ENCODE measurements around the gene GDPD5.

The GDPD5 gene

GRCh38 chr11:75525433-75526191, at the start of gene GDPD5:
TSS of gene GDPD5 (minus strand) at chr11:75525941. CDS start at chr11:75477735, 48,206 bp downstream.
- DNase-seq = peak; percentile 89 to 92

DNA sequence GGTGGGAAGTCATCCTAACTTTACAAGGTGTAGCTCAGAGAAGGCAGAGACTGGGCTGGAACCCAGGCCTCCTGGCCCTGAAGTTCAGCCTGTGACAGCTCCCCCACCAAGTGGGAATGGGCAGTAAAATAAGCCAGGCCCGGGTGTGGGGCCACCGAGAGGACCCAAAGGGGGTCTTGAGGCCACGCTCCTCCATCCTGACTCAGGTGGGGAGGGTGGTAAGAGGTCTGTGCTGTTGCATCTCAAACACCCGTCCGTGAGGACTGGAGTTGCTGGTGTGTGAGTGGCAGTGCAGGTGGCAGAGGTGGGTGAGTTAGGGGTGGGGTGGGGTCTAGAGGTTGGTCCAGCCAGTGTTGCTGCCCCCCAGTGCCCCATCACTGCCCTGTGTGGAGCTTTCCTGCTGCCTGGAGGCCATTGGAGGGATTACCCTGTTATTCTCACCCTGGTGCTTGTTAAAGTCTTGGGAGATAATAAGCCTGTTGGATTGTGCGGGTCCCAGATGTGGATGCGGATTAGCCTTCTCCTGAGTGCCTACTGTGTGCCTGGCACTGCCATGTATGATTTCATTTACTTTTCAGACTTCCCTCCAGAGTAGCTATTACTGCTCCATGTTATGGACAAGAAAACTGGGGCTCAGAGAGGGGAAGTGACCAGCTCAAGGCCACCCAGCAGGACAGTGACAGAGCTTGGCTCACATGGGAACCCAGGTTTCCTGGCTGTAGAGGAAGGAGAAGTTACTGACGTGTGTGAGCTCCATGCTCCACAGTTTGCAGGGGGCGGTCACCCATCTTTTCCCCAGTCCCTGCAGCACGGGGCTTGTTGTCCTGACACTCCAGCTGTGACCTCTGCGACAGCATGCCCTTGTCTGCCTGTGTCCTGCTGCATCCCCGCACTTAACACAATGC, 49.2 kb upstream of the GDPD5 start:
- no peak for DNase-seq

DNA sequence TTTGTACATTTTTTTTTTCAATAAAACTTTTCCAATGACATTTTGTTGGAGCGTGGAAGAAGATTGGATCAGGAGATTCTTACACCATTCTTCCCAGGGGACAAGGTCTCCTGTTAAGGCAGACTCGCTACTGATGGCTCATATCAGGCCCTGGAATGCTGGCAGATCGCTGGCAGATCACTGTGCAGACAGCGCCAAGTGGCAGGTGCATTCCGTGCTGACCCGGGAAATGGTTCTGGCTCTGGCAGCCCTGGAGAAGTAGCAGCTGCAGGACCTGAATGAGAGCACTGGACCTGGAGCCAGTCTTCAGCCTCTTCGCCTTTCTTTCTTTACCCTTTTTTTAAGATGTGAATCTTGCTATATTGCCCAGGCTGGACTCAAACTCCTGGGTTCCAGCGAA, 47.0 kb upstream of the GDPD5 start:
- no peak for DNase-seq

DNA sequence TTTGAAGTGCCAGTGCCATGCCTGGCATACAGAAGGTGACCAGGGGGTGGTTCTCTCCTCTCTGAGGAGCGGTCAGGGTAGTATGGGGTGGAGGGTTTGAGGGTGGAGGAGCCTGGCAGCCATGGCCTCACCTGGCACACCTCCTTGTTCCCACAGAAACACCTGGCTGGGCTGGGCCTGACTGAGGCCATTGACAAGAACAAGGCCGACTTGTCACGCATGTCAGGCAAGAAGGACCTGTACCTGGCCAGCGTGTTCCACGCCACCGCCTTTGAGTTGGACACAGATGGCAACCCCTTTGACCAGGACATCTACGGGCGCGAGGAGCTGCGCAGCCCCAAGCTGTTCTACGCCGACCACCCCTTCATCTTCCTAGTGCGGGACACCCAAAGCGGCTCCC, 45.9 kb upstream of the GDPD5 start:
- DNase-seq = no peak

DNA sequence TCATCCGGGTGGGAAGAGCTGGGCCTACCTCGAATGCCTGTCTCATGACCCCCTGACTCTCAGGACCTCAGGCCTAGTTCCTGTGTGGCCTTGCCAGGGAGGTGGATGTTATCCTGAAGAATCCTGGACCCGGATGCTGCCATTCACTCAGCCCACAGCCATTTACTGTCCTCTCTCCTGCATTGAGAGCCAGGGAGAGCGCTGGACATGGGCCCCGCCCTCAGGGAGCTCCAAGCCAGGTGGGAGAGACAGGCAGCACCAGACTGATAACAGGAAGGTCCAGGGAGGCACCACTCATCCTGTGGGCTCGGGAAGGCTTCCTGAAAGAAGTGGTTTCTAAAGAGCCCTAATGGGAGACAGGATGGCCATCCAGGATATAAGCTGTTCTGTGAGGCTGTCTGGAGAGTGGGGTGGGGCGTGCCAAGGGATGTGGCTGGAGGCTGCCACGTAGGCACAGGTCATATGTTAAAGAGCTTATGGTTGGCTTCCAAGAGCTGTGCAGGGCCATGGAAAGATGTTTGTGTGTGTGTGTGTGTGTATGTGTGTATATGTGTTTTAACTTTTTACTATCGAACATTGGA, 44.9 kb upstream of the GDPD5 start:
- no peak for DNase-seq

- DNase-seq = no peak
These were observed 43.0 kb upstream of the GDPD5 start for GRCh38 chr11:75568616-75569219.

DNA sequence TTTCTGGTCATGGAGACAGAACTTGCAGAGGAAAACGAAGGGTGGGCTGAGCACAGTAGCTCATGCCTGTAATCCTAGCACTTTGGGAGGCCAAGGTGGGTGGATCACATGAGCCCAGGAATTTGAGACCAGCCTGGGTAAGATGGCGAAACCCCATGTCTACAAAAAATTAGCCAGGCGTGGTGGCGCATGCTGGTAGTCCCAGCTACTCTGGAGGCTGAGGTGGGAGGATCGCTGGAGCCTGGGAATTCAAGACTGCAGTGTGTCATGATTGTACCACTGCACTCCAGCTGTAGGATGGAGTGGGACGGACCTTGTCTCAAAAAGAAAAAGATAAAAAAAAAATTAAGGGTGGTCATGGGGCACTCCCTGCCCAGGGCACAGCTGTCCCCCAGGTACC, 42.2 kb upstream of the GDPD5 start:
- DNase-seq = no peak

DNA sequence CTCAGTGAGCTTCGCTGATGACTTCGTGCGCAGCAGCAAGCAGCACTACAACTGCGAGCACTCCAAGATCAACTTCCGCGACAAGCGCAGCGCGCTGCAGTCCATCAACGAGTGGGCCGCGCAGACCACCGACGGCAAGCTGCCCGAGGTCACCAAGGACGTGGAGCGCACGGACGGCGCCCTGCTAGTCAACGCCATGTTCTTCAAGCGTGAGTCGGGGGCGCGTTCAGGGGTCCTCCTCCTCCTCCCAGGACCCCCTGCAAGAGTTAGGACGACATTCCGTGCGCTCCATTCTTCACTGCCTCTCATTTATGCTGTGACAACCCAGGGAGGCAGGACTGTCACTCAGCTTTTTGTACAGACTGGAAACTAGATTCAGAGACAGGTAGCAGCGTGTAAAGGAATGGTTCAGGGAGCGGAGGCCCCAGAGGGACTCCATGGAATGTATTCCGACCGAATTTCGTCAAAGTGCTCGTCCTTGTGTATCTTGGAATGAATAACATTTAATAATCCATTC, 41.1 kb upstream of the GDPD5 start:
- no peak for DNase-seq

DNA sequence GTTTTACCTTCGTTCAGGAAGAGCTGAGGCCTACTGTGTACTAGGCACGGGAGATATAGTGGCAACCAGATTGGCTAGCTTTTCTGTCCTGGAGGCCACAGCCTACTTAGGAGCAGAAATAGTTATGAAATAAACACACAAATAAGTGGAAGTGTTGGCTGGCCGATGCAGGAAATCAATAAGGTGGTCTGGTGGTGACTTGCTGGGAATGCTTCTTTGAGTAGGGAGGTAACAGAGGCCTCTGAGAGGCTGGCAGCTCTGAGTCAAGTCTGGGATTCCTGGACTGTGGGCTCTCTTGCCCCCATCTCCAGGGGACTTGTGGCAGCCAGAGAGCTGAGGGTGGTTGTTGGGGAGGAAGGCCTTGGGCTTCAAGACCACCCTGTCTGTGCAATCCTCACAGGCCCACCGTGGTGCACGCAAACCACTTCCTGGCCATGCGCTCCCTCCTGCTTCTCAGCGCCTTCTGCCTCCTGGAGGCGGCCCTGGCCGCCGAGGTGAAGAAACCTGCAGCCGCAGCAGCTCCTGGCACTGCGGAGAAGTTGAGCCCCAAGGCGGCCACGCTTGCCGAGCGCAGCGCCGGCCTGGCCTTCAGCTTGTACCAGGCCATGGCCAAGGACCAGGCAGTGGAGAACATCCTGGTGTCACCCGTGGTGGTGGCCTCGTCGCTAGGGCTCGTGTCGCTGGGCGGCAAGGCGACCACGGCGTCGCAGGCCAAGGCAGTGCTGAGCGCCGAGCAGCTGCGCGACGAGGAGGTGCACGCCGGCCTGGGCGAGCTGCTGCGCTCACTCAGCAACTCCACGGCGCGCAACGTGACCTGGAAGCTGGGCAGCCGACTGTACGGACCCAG, 40.4 kb upstream of the GDPD5 start:
- DNase-seq = no peak

GRCh38 chr11:75565221-75565814, 39.6 kb upstream of the GDPD5 start:
- no peak for DNase-seq

DNA sequence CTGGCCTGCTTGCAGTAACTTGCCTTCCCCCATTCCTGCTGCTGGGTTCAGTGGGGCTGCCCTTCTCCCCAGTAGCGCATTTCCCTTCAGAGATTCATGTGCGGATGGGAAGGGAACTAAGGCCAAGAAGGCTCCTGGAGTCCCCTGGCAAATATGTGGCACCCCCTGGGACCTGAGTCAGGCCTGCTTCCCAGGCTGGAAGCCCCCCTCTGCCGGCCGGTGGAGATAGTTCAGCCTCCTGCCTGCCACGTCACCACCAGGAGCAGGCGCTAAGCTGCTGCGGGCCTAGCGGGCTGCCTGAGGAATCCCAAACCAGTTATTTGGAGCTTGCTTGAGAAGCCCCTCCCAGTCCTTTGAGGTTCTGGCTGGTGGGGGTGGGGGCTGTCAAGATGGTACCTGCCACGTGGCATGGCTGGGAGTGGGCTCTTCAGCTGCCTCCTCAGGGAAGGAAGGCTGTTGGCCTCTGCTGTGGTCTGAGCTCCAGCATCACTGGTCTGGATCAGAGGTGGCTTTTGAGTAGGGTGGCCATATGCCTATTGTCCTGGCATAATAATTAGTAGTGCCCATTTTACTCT, 38.3 kb upstream of the GDPD5 start:
- no peak for DNase-seq

- DNase-seq = no peak
These were observed 37.8 kb upstream of the GDPD5 start for GRCh38 chr11:75563501-75563977.

DNA sequence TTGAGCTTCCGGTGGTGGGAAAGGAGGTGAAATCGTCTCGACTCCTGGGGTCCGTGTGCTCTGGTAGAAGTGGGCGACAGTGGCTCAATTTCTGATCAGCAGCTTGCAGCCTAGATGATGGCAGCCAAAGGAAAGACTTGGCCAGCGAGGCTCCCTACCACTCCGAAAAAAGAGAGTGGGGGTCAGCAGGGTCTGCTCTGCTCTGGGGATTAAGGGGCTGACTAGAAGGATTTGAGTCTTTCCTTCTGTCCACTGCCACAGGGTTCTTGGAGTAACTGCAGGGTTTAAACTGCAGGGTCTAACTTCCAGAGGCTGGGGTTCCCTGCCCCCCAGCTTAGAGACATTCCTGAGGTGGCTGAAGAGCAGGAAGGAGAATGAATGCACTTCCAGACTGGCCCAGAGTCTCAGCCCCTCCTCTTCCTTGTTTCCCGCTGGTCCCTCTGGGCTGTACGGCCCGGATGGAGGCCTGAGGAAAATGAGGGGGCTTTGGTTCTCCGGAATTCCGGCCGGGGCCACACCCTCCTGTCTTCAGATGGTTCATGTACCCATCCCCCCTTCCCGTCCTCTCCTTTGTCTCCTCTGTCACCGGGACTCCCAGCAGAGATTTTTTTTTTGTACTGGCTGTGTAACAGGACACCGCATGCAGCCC, 37.2 kb upstream of the GDPD5 start:
- no peak for DNase-seq

DNA sequence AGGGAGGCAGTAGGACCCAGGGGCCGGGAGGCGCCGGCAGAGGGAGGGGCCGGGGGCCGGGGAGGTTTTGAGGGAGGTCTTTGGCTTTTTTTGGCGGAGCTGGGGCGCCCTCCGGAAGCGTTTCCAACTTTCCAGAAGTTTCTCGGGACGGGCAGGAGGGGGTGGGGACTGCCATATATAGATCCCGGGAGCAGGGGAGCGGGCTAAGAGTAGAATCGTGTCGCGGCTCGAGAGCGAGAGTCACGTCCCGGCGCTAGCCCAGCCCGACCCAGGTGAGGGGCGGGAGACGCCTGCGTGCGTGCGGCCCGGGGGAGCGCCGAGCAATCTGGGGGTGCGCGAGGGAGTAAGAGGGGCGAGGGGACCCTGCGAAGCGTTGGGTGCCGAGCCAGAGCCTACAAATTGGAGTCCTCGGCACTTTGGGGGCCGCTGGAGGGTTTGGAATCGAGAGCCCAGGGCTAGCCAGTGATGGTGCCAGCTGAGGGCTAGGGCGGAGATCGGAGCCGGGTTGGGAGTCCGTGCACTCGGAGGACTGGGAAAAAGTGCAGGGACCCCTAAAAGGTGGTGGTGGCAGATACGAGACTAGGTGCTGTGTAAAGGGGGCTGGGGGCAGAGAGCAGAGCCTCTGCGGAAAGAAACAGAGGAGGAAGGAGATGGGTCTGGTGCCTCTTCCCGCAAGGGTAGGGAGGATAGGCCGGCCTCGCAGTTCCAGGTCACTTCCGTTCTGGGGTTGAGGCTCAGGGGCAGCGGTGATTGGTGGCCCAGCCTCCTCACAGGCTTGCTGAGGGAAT, 36.5 kb upstream of the GDPD5 start, which contains the start of gene SERPINH1:
Gene SERPINH1, plus strand, starts transcription at position 206 of the 788 bp plus-strand sequence. CDS start 4,097 bp downstream, outside the sequence.
- peak; percentile 80 to 84 for DNase-seq

GRCh38 chr11:75561426-75562047, 35.8 kb upstream of the GDPD5 start:
- DNase-seq = no peak

DNA sequence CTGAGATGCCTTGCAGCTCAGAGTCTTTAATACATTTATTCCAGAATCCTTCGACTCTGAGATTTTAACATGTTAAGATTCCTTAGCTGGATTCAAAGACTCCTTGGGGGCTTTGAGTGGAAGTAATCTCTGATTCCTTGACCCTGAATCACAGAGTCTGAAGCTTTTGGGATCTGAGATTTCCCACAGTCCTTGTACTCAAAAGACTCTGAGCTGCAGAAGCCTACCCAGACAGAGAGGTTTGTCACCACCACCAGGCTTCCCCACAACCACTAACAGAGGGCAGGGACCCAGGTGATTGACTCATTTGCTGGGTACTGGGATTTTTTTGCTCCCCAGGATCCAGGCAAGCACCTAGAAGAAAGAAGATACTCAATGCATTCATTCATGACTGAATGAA, 34.9 kb upstream of the GDPD5 start:
- no peak for DNase-seq

DNA sequence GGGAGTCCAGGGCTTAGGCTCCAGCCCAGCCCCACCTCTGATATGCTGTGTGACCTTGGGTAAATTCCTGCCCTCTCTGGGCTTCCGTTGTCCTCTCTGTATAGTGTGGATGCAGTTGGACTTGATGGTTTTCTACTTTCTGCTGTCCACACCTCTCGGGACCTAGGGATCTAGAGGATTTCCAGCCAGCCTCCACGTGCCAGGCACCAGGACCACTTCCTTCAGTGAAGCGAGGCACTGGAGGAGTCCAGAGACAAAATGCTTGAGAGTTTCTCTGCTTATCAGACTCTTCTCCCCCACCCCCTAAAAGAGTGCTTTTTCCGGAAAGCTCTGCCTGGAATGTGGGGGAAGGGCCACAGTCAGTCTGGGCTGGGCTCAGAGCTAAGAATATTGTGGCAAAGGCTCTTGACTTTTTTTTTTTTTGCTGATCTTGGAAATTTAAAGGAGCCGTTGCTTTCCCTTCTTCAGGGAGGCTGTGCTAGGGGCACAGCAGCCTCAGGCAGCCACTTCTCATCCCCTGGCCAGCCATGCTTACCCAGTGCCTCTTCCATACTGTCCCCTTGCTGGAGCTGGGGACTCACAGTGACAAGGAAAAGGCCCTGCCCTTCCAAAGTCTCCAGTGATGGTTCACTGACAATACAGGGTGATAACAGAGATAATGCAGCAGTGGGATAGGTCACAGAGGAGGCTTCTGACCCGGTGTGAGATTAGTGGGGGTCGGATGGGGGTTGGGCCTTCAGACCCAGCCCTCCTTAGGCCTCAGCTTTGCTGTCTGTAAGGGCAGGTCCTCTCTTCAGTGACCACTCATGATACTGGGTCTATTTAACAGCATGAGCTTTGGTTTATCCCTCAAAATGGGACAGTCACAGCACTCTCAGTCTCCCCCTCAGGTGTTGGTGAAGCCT, 33.5 kb upstream of the GDPD5 start:
- DNase-seq = no peak
